Right lobe of liver (tissue), 4 donors: ENCODE data around the gene NCOA3.

Source experiments
- POLR2A ChIP-seq: fragments of 450-650 bp; IDR thresholded peaks from one replicate; pipeline ENCODE4 v1.6.1; 2017; ENCODE audit warnings: antibody characterized with exemption, mild to moderate bottlenecking
- TF ChIP-seq, protein P1 (sequence below), 4 donors: fragments of 200-600 bp in 3 of 4; fragments of 450-650 bp in 1 of 4; IDR thresholded peaks; one replicate each; pipeline versions ENCODE4 v1.5.1 to v1.8.0; 2016 to 2022; ENCODE audit warnings: antibody characterized with exemption in 4 of 4, mild to moderate bottlenecking in 2 of 4
- donor health status: DM: no; HTN: no; CAD: no.
- donor health status: DM: no; HTN: no; CAD: no.
- donor health status: DM: no; HTN: yes; CAD: no.

DNA sequence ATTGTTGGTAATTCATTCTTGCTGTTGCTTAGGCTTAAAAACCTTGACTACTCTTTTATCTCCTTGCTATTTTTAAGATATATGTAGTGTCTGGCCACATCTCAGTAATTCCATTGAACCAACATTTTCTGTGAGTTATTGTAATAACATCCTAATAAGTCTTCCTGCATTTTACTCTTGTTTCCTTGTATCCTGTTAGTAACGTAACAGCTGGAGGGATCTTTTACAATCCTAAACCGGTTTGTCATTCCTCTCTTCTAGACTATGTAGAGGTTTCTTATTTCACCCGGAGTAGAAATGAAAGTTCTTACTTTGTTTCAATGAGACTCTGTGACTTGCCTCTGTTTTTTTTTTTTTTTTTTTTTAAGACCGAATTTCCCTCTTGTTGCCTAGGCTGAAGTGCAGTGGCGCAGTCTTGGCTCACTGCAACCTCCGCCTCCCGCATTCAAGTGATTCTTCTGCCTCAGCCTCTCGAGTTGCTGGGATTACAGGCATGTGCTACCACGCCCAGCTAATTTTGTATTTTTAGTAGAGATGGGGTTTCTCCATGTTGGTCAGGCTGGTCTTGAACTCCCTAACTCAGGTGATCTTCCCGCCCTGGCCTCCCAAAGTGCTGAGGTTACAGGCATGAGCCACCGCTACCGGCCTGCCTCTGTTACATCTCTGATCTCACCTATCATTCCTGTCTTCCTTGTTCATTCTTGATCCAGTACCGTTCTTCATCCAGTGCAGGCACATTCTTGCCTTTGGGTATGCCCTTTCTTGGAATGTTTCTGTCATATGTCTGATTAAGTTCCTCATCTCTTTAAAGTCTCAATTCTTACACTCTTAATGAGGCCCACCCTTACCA, 44.7 kb downstream of the NCOA3 start:
- TF ChIP-seq, protein P1, sequence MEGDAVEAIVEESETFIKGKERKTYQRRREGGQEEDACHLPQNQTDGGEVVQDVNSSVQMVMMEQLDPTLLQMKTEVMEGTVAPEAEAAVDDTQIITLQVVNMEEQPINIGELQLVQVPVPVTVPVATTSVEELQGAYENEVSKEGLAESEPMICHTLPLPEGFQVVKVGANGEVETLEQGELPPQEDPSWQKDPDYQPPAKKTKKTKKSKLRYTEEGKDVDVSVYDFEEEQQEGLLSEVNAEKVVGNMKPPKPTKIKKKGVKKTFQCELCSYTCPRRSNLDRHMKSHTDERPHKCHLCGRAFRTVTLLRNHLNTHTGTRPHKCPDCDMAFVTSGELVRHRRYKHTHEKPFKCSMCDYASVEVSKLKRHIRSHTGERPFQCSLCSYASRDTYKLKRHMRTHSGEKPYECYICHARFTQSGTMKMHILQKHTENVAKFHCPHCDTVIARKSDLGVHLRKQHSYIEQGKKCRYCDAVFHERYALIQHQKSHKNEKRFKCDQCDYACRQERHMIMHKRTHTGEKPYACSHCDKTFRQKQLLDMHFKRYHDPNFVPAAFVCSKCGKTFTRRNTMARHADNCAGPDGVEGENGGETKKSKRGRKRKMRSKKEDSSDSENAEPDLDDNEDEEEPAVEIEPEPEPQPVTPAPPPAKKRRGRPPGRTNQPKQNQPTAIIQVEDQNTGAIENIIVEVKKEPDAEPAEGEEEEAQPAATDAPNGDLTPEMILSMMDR (IDR thresholded peaks at IDR 0.05) = no peak
- no peak for TF ChIP-seq POLR2A
